HG02981 (cell line): ENCODE data around the gene SPCS3.
"Not testable (repeated sequence)": the region's sequence is repeated elsewhere in the genome, so short reads cannot be mapped to it uniquely, and the experiment has no call there.

Experiments used
- ATAC-seq: cut with Tn5 transposase; IDR thresholded peaks from one replicate; pipeline ENCODE4 v1.9.1; 2021; ENCODE audit warnings: mild to moderate bottlenecking, moderate library complexity; ENCODE audit not compliant: unreplicated experiment

Gene SPCS3

GRCh38 chr4:176319704-176320339, at the start of gene SPCS3:
TSS of gene SPCS3 (plus strand) at chr4:176319966. CDS start at chr4:176320077, 111 bp downstream.
- peak; percentile 87 for ATAC-seq

DNA sequence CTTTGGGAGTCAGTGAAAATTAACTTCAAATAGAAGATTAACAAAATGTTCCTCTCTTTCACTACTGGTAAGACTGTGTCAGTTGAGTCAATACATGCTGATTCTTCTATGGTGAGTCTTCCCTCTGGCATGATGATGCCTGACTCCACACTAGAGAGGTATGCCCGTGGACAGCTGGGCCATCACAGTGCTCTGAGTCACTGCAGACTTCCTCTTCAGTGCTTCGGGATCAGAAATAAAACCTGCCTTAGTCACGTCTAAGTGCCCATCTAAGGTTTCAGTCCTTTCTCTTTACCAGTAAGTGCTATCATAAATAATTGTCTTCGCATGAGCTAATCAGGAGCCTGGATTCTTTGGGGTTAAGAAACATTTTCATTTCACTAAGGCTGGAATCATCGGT, 49.1 kb upstream of the SPCS3 start:
- ATAC-seq = no peak

DNA sequence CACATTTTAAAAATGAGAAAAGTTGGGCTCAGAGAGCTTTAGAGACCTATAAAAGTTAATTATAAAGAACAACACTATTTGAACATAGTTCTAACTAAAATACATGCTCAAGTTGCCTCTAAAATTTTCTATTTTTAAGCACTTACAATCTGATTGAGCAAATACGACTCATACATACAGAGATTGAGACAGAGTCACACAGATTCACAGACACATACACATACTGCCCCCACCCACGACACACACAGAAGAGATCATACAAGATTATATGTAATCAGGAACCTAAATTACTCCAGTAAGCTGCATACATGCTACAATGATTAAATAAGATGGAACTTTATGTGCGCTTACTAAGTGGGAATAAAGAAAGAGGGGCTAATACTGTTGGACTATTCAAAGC, 48.0 kb upstream of the SPCS3 start:
- ATAC-seq = no peak

GRCh38 chr4:176272799-176273198, 47.0 kb upstream of the SPCS3 start:
- no peak for ATAC-seq

DNA sequence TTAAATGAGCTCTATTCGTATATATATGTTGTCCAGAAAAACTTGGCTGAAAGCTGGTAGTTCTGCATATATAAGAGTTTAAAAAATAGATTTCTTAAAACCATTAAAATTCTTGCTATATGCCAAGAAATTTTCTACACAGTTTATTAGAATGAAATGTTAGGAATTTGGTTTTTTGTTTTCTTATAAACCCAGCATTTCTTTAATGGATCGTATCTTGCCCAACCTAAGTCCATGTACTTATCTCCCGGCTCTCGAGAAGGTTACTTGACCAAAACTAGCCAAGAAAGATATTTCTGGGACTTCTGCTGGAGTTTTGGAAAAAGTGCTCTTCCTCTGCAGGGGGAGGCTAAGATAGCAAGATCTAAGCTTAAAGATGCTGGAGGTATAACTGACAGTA, 46.0 kb upstream of the SPCS3 start:
- no peak for ATAC-seq

DNA sequence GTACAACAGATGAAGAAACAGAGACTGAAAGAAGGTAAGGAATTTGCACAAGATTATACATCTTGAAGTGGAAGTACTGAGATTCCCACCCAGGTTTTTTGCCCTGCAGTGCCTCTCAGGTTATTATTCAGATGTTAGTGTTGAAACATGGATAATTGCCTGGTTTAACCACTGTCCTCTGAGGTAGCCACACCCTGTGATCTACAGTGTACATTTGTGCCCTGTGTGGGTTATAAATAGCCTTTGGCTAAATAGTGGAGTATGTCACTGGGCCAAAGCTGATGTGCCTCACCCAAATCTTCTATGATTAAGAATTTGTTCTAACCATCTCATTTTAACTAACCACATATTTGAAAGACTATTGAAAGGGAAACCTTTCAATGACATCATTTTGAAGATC, 45.3 kb upstream of the SPCS3 start:
- ATAC-seq = no peak

GRCh38 chr4:176276710-176277109, 43.1 kb upstream of the SPCS3 start:
- ATAC-seq = no peak

- peak; percentile 91 for ATAC-seq
Measured at GRCh38 chr4:176277162-176277904, 42.4 kb upstream of the SPCS3 start.

- ATAC-seq = not testable (repeated sequence)
Measured at GRCh38 chr4:176279560-176279959, 40.2 kb upstream of the SPCS3 start.

DNA sequence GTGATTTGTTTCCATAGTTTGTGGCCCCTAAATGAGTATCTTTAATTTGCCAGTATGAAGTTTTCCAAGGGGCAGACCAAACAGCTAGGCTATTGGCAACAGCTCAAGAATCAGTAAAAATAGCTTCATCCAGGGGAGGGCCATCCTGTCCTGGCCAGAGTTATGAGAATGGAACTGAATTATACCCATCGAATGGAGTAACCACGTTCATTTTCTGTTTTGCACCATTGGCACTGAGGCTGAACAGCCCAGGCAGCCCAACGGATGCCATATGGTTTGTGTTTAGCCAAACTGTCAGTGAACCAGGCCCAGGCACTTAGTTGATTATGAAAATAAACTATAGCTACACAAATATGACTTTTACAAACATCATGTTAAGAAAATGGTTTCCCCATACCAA, 33.0 kb upstream of the SPCS3 start:
- no peak for ATAC-seq

GRCh38 chr4:176287546-176287945, 32.2 kb upstream of the SPCS3 start:
- no peak for ATAC-seq

- ATAC-seq = no peak
Measured at GRCh38 chr4:176288020-176288419, 31.7 kb upstream of the SPCS3 start.

- ATAC-seq = no peak
Measured at GRCh38 chr4:176289561-176289960, 30.2 kb upstream of the SPCS3 start.

- no peak for ATAC-seq
Measured at GRCh38 chr4:176290520-176290919, 29.2 kb upstream of the SPCS3 start.

- no peak for ATAC-seq
Measured at GRCh38 chr4:176291748-176292147, 28.0 kb upstream of the SPCS3 start.

DNA sequence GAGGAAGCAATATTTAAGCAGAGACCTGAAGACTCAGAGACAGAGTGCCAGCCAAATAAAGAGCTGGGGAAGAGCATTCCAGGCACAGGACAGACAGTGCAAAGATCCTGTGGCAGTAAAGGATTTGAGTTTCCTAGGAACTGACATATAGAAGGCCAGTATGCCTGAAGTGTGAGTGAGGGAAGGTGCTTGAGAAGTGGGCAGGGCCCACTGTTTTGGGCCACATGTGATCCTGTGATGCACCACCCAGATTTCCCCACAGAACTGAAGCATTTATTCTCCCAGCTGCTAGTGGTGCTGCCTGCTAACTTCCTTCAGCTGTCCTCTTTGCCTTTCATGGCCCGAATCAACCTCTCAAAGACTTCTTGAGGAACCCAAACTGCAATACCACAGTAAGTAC, 26.8 kb upstream of the SPCS3 start:
- no peak for ATAC-seq

DNA sequence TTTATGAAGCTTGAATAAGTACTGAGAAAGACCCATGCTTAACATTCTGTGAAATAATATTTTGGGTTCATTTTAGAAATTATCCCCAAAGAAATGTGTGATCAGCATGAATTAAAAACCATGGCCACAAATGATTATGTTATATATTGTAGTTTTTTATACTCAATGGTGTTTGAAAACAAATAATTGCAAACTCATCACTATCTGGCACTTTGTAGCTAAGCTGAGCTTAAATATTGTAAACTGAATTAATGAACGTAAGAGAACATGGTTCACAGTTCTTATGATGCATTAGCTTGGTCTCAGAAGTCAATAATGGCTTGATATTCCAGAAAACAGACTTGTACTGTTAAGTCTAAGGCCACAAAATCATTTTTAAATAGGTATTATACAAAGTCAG, 26.1 kb upstream of the SPCS3 start:
- no peak for ATAC-seq

- ATAC-seq = not testable (repeated sequence)
Measured at GRCh38 chr4:176295907-176296306, 23.9 kb upstream of the SPCS3 start.

DNA sequence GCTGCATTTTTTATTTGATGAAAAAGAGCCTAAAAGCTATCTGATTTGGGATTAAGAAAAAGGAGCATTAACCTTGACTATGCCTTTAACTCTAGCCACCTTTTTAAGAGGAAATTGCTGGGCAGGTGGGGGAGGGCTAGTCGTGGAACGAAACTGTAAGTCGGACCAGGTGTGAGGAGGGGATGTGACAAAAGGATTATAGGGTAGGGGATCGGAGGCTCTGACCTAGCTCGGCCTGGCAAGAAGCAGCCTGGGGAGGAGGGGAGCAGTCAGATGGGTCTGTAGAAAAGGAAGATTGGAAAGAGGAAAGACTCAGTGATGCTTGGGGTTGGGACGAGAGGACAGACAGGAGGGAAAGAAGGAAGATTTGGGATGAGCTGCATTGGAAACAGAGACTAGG, 21.1 kb upstream of the SPCS3 start:
- ATAC-seq = no peak

DNA sequence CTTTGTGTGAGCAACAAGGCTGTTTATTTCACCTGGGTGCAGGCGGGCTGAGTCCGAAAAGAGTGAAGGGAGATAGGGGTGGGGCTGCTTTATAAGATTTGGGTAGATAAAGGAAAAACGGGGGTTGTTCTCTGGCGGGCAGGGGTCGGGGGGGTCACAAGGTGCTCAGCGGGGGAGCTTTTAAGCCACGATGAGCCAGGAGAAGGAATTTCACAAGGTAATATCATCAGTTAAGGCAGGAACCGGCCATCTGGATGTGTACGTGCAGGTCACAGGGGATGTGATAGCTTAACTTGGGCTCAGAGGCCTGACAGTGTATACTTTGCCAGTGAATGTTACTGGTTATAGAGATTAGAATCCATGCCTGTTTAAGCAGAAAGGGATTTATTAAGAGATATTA, 19.7 kb upstream of the SPCS3 start:
- ATAC-seq = no peak

GRCh38 chr4:176300565-176300964, 19.2 kb upstream of the SPCS3 start:
- ATAC-seq = peak; percentile 51
